Activated naive CD4-positive, alpha-beta T cell treated with anti-CD3 and anti-CD28 coated beads, Interleukin-2, amount 10 ng/mL, durations not matched to agents 7 days and 5 days (primary cell): ENCODE measurements around the gene CARTPT.

Experiments used
- CTCF ChIA-PET: fragments of 350-600 bp; sonication (Branson Sonifier 250); formaldehyde crosslinking; loops from one replicate; lab custom pipeline; 2021; ENCODE audit warnings: antibody characterized with exemption; lab: Charles Lee
- DNase-seq: peaks from one replicate; pipeline ENCODE4 v3.0.0-alpha.2; 2020
- H3K27ac Mint-ChIP-seq: one replicate; pipeline ENCODE4 v1.8.0; 2021; ENCODE audit warnings: mild to moderate bottlenecking, moderate library complexity, mixed read lengths
- H3K27me3 Mint-ChIP-seq: one replicate; pipeline ENCODE4 v1.8.0; 2021; ENCODE audit warnings: mild to moderate bottlenecking, mixed read lengths
- H3K36me3 Mint-ChIP-seq: one replicate; pipeline ENCODE4 v1.8.0; 2021; ENCODE audit warnings: mixed read lengths
- H3K4me1 Mint-ChIP-seq: one replicate; pipeline ENCODE4 v1.8.0; 2021; ENCODE audit warnings: mixed read lengths
- H3K4me3 Mint-ChIP-seq: one replicate; pipeline ENCODE4 v1.8.0; 2021; ENCODE audit warnings: mild to moderate bottlenecking, moderate library complexity, mixed read lengths
- H3K9me3 Mint-ChIP-seq: one replicate; pipeline ENCODE4 v1.8.0; 2021; ENCODE audit warnings: mixed read lengths

Gene CARTPT

GRCh38 chr5:71748360-71748759, 29.3 kb downstream of the CARTPT start:
- no peaks in the 10 kb centered on the region for H3K36me3 Mint-ChIP-seq
- DNase-seq, result no peak
- no peak overlapping the region for H3K4me3 Mint-ChIP-seq
- no peaks in the 10 kb centered on the region for H3K4me1 Mint-ChIP-seq
- no peaks in the 10 kb centered on the region for H3K9me3 Mint-ChIP-seq
- CTCF ChIA-PET, result no interaction called here
- H3K27ac Mint-ChIP-seq, result no peak overlapping the region
- H3K27me3 Mint-ChIP-seq, result peaks cover 5% of the 10 kb centered on the region

GRCh38 chr5:71751422-71751821, 32.3 kb downstream of the CARTPT start:
- Mint-ChIP-seq H3K4me3 (no peak overlapping the region), H3K36me3 (no peaks in the 10 kb centered on the region), H3K27me3 (no peaks in the 10 kb centered on the region), H3K4me1 (no peaks in the 10 kb centered on the region), H3K9me3 (no peaks in the 10 kb centered on the region), H3K27ac (no peak overlapping the region)
- CTCF ChIA-PET, result no interaction called here
- DNase-seq, result no peak

- Mint-ChIP-seq H3K27me3 (no peaks in the 10 kb centered on the region), H3K4me1 (peaks cover 5% of the 10 kb centered on the region), H3K4me3 (no peak overlapping the region), H3K9me3 (no peaks in the 10 kb centered on the region), H3K36me3 (no peaks in the 10 kb centered on the region), H3K27ac (no peak overlapping the region)
- CTCF ChIA-PET, result no interaction called here
- no peak for DNase-seq
Measured at GRCh38 chr5:71752441-71753190, 33.5 kb downstream of the CARTPT start.

- peak overlapping the region; percentile 7 for H3K4me3 Mint-ChIP-seq
- no peaks in the 10 kb centered on the region for H3K27me3 Mint-ChIP-seq
- H3K36me3 Mint-ChIP-seq, result no peaks in the 10 kb centered on the region
- peak; percentile 60 for DNase-seq
- no peaks in the 10 kb centered on the region for H3K9me3 Mint-ChIP-seq
- H3K27ac Mint-ChIP-seq, result no peak overlapping the region
- H3K4me1 Mint-ChIP-seq, result peaks cover 8% of the 10 kb centered on the region
- CTCF ChIA-PET, result interaction anchor here (1.0 to 4.2 kb wide), 3 partner anchors 9 to 285 kb away, joined by 3 to 41 read pairs (median 3); no protein-coding TSS in a partner anchor
Measured at GRCh38 chr5:71757590-71758543, 38.8 kb downstream of the CARTPT start.

- Mint-ChIP-seq H3K9me3 (no peaks in the 10 kb centered on the region), H3K4me3 (no peak overlapping the region), H3K27me3 (peaks cover 5% of the 10 kb centered on the region), H3K4me1 (peaks cover 1% of the 10 kb centered on the region), H3K27ac (no peak overlapping the region), H3K36me3 (no peaks in the 10 kb centered on the region)
- CTCF ChIA-PET, result no interaction called here
- DNase-seq, result no peak
Measured at GRCh38 chr5:71762826-71763225, 43.8 kb downstream of the CARTPT start.

GRCh38 chr5:71767661-71768060, 48.6 kb downstream of the CARTPT start:
- no peak overlapping the region for H3K27ac Mint-ChIP-seq
- H3K27me3 Mint-ChIP-seq, result peaks cover 9% of the 10 kb centered on the region
- no peaks in the 10 kb centered on the region for H3K36me3 Mint-ChIP-seq
- peaks cover 5% of the 10 kb centered on the region for H3K4me1 Mint-ChIP-seq
- no peaks in the 10 kb centered on the region for H3K9me3 Mint-ChIP-seq
- DNase-seq, result no peak
- no peak overlapping the region for H3K4me3 Mint-ChIP-seq
- CTCF ChIA-PET, result no interaction called here

GRCh38 chr5:71769287-71769686, 50.2 kb downstream of the CARTPT start:
- H3K27me3 Mint-ChIP-seq, result peaks cover 9% of the 10 kb centered on the region
- H3K36me3 Mint-ChIP-seq, result no peaks in the 10 kb centered on the region
- CTCF ChIA-PET, result interaction anchor here (0.7 to 1.8 kb wide), 3 partner anchors 9 to 294 kb away, joined by 3 to 4 read pairs (median 3); no protein-coding TSS in a partner anchor
- no peaks in the 10 kb centered on the region for H3K9me3 Mint-ChIP-seq
- no peak overlapping the region for H3K4me3 Mint-ChIP-seq
- H3K27ac Mint-ChIP-seq, result no peak overlapping the region
- peaks cover 5% of the 10 kb centered on the region for H3K4me1 Mint-ChIP-seq
- DNase-seq, result no peak

- peaks cover 5% of the 10 kb centered on the region for H3K4me1 Mint-ChIP-seq
Measured at GRCh38 chr5:71770381-71770780, 51.3 kb downstream of the CARTPT start.

More at GRCh38 chr5:71770381-71770780, 51.3 kb downstream of the CARTPT start:
- Mint-ChIP-seq H3K9me3 (no peaks in the 10 kb centered on the region), H3K36me3 (no peaks in the 10 kb centered on the region), H3K27me3 (peaks cover 7% of the 10 kb centered on the region), H3K4me3 (no peak overlapping the region), H3K27ac (no peak overlapping the region)
- CTCF ChIA-PET, result no interaction called here
- DNase-seq, result no peak
